NCI-H187 (cell line): ENCODE results near the gene TTC12.

Source experiments
- DNase-seq, 2 experiments: peaks; one replicate each; lab custom pipeline; 2025; lab: John Stamatoyannopoulos, UW

Gene TTC12

DNA sequence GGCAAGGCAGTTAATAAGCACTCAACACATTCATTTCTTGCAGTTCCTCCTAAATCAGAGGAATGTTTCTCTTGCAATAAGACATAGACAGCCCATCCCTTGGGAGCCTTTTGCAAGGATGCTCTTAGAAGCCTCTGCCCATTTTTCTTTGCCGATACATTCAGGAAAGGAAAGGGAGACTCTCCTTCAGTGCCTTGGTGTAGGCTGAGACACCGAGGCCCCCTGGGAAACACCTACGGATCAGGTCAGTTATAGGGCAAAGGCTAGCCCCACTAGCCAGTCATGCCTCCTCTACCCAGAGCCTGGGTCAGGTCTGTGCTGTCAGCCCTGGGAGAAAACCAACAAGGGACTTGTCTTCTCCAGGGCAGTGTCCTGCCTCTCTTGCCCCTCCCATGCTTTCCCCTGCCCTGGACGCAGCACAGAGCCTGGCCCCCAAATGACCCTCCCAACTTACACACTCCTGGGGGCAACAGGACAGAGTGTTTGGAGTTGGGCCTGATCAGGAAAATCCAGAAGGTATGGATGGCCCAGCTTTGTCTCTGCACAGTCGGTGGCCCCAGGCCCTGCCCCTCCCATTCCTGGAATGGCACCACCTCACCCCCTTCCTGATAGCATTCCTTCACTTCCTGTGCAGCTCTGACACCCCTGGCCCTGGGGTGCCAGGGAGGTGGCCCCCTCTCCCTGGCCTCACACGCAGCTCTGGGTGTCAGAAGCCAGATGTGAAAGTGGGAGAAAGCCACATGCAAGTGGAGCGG, 91.5 kb downstream of the TTC12 start:
- DNase-seq = no peak

DNA sequence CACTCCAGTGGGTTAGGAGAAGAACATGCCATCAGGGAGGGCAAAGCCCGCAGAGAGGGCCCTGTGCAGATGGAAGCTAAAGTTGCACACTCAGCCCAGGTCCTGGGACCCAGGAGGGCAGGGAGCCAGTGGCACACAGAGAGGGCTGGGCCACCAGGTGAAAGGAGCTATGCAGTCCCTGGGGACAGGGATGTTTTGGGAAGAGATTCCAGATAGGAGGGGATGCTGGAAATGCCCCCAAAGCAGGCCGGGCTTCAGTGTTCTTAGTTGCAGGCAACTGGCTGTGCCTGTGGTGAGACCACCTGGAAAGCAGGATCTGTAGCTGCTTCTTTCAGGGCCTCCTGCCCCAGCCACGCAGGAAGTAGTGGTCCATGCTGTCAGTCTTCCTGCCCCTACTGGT, 92.8 kb downstream of the TTC12 start:
- no peak for DNase-seq

DNA sequence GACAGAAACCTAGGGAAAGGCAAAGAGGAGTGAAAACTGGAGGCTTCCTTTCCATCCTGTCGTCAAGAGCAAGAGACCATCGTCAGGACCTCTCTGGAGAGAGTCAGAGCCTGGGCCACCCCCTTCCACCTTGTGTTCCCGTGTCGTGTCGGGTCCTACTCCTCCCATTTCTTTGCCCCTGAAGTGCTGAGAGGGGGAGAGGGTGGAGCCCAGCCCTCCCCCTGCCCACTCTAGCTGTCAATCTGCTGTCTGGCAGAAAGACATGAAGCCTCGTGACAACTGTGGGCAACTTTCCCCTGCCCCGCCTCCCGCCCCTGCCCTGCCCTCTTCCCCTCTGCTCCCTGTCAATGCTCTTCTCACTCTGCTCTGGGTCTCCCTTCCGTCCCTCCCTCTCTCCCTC, 93.8 kb downstream of the TTC12 start:
- DNase-seq = no peak

DNA sequence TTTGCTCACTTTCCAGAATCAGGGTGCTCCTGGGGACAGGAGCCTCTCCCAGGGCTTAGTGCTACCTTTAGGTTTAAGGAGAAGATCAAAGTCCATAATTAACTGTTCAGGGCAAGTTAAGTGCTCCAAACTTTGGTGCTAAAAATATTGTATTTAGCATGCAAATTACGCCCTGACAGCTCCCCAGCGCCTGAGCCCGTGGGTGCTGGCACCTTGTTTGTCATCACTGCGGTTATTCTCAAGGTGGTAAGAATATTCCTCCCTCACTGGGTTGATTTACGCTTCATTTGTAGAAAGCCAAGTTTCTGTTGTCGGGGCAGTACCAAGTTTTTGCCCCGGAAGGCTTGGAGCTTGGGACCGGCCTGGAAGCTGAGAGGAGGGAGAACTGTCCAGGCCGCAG, 94.5 kb downstream of the TTC12 start:
- DNase-seq = no peak

DNA sequence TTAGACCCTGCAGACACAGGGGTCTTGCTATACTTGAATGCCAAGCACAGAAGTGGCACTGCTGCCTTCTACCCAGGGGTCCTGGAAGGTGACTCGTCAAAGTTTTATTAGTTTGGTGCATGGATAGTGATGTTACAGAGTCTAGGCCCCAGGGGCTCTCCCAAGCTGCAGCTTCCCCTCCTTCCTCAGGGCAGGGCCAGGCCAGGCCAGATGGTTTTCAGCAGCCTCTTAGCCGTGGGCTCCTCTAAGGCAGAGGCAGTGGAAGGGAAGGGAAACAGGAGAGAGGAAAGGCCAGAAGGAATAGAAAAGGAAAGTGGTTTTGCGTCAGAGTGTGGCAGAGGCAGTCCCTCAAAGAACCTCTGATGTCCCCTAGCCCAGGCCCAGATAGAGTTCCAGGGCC, 95.1 kb downstream of the TTC12 start:
- no peak for DNase-seq

DNA sequence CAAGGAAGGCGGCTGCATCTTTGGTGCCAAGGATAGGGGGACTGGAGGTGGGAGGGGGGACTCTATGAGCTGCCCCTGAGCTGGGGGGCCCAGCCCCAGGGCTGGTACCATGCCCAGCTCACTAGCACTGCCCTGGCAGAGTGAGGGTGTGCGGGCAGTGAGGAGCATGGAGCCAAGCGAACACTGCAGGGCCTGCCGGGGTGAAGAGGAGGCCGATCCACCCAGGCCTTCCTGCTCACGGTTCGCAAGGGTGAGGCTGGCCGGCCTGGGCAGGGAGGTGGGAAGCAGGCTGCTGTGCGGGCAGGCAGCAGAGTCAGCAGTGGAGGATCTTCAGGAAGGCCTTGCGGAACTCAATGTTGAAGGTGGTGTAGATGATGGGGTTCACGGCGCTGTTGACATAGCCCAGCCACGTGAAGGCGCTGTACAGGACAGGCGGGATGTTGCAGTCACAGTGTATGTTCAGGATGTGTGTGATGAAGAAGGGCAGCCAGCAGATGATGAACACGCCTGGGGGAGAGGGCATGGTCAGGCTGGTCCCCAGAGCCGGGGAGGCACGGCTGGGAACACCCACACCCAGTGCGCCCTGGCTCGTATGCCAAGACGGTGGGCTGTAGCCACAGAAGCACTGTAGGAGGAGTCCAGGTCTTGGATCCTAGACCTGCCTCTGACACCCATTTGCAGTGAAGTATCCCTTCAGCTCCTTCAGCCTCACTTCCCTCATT, 96.2 kb downstream of the TTC12 start:
- no peak for DNase-seq

DNA sequence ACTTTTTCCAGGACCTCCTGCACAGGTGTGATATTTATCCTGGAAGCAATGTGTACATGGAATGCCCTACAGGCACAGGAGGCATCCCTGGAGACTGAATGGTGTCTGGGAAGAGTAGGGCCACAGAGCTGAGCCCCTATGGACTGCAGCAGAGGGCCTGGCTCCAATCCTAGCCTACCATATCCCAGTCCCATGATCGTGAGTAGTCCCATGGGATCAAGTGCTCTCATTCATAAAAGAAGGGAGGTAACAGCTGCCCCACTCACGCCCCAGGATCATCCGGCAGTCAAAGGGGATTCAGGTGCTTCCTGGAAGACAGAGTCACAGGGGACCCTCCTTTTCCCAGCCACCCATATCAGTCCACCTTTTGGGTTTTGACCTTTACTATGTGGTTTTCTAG, 97.2 kb downstream of the TTC12 start:
- DNase-seq = no peak

DNA sequence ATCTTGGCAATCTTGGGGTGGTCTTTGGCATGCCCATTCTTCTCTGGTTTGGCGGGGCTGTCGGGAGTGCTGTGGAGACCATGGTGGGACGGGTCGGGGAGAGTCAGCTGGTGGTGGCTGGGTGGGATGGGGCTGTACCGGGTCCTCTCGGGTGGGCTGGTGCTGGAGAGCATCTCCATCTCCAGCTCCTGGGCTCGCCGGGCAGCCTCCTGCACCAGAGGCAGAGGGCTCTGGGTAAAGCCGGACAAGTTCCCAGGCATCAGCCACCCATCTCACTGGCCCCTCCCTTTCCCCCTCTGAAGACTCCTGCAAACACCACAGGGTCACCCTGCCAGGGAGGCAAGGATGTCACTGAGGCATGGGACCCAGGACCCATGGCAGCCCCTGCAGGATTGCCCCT, 98.3 kb downstream of the TTC12 start:
- no peak for DNase-seq

DNA sequence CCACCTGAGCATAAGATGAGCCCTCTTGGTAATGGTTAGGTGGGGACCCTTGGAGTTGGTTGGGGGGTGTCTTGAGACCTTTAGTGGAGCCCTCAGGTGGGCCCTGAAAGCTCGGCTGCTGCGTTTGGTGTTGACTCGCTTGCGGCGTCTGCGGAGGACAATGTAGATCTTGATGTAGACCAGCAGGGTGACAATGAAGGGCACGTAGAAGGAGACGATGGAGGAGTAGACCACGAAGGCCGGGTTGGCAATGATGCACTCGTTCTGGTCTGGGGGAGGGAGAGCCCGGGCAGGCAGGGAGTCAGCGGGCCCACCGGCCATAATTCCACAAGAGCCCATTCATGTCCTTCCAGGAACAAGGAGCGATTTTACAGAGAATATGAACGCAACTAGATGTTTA, 101.0 kb downstream of the TTC12 start:
- no peak for DNase-seq
